CD4-positive, alpha-beta T cell (primary cell): ENCODE measurements around the gene CDC5L. TPM values are rescaled to one million over a fixed set of nuclear protein-coding genes. Genes with fewer than 3 reads are reported as not detected.

Source experiments
- ATAC-seq: fragments of 200-7000 bp; cut with Tn5 transposase; one replicate; pipeline ENCODE4 v1.10.0; 2022; ENCODE audit warnings: mild to moderate bottlenecking; ENCODE audit not compliant: poor library complexity
- CTCF ChIA-PET: fragments of 350-600 bp; sonication (Branson Sonifier 250); formaldehyde crosslinking; loops from one replicate; lab custom pipeline; 2021; ENCODE audit warnings: antibody characterized with exemption, inconsistent platforms; lab: Charles Lee
- POLR2A ChIA-PET: fragments of 350-600 bp; sonication (Branson Sonifier 250); formaldehyde crosslinking; loops from one replicate; lab custom pipeline; 2021; ENCODE audit warnings: antibody characterized with exemption, inconsistent platforms; lab: Charles Lee
- DNase-seq, 14 experiments: peaks; one replicate each; pipeline ENCODE4 v3.0.0-alpha.2; 2013 to 2020; ENCODE audit warnings: mixed read lengths in 2 of 14
- H3K27ac ChIP-seq, 2 donors: one replicate each; pipeline versions ENCODE4 v1.5.1 to v1.7.0; 2013; ENCODE audit warnings: low read length in 2 of 2, low read depth in 1 of 2, mild to moderate bottlenecking in 1 of 2
- H3K27me3 ChIP-seq, 2 experiments: 1 replicate in 1 of 2; 2 replicates in 1 of 2; pipeline versions ENCODE4 v1.6.1 to v1.7.0; 2013; ENCODE audit warnings: low read length in 2 of 2, control low read depth in 1 of 2, mild to moderate bottlenecking in 1 of 2, moderate library complexity in 1 of 2; ENCODE audit not compliant: insufficient read depth in 2 of 2, control insufficient read depth in 1 of 2
- H3K36me3 ChIP-seq: one replicate; pipeline ENCODE4 v1.6.1; 2013; ENCODE audit warnings: low read length, control low read depth; ENCODE audit not compliant: insufficient read depth
- H3K4me1 ChIP-seq: one replicate; pipeline ENCODE4 v1.6.1; 2013; ENCODE audit warnings: low read length, control low read depth; ENCODE audit not compliant: insufficient read depth
- H3K4me3 ChIP-seq: one replicate; pipeline ENCODE4 v1.5.1; 2013; ENCODE audit warnings: mild to moderate bottlenecking, low read length, moderate library complexity
- H3K9me3 ChIP-seq, 2 experiments: 1 replicate in 1 of 2; 2 replicates in 1 of 2; pipeline versions ENCODE4 v1.6.1 to v1.7.0; 2013; ENCODE audit warnings: low read length in 2 of 2, mild to moderate bottlenecking in 2 of 2, control low read depth in 1 of 2, moderate library complexity in 1 of 2; ENCODE audit not compliant: control insufficient read depth in 1 of 2, insufficient read depth in 1 of 2
- H3K27ac Mint-ChIP-seq: one replicate; pipeline ENCODE4 v1.8.0; 2020; ENCODE audit warnings: mixed read lengths
- H3K27me3 Mint-ChIP-seq: one replicate; pipeline ENCODE4 v1.8.0; 2021; ENCODE audit warnings: mixed read lengths
- H3K36me3 Mint-ChIP-seq: one replicate; pipeline ENCODE4 v1.8.0; 2021; ENCODE audit warnings: low read depth, mixed read lengths
- H3K4me1 Mint-ChIP-seq: one replicate; pipeline ENCODE4 v1.8.0; 2021; ENCODE audit warnings: low read depth, mixed read lengths
- H3K4me3 Mint-ChIP-seq: one replicate; pipeline ENCODE4 v1.8.0; 2020; ENCODE audit warnings: mild to moderate bottlenecking, mixed read lengths
- H3K9me3 Mint-ChIP-seq: one replicate; pipeline ENCODE4 v1.8.0; 2020; ENCODE audit warnings: mixed read lengths
- CTCF ChIP-seq: fragments of 200-600 bp; IDR thresholded peaks from one replicate; pipeline ENCODE4 v1.8.0; 2022; ENCODE audit warnings: antibody characterized with exemption, mild to moderate bottlenecking
- intact Hi-C, 2 experiments: fragments of 100-400 bp; cut with DNase I in 1 of 2; cut with micrococcal nuclease in 1 of 2; formaldehyde crosslinking; loops; one replicate each; pipeline versions ENCODE4 v1.15.1 to v1.9.0; 2023 to 2025; cut with DNase I, micrococcal nuclease
- total RNA-seq, 174 experiments: library from RNA in 2 of 174; stranded (reverse) in 2 of 174; gene quantifications; one replicate each; pipeline ENCODE4 v1.2.3 and lab custom pipeline; 2021 to 2026

CDC5L gene
- total RNA-seq, 2 experiments from 2014 or later, result 18.9 to 19.9 TPM

- no peaks in the 10 kb centered on the region for H3K27me3 Mint-ChIP-seq
- peaks cover 11 to 12% of the 10 kb centered on the region in 2 experiments for H3K9me3 ChIP-seq
- H3K27ac Mint-ChIP-seq, result no peak overlapping the region
- H3K27ac ChIP-seq, result no peak overlapping the region
- CTCF ChIA-PET, result interaction anchor here (1.3 kb wide), 1 partner anchor 10 kb away, joined by 3 read pairs; no protein-coding TSS in a partner anchor
- peaks cover 10% of the 10 kb centered on the region for H3K4me1 Mint-ChIP-seq
- intact Hi-C loops, result no loop called here
- no peak for ATAC-seq
- peaks cover 89% of the 10 kb centered on the region for H3K36me3 Mint-ChIP-seq
- H3K4me3 ChIP-seq, result no peak overlapping the region
- DNase-seq, result no peak
- H3K36me3 ChIP-seq, result peaks cover 43% of the 10 kb centered on the region
- POLR2A ChIA-PET, result no interaction called here
- no peaks in the 10 kb centered on the region for H3K4me1 ChIP-seq
- no peak for TF ChIP-seq CTCF
- H3K4me3 Mint-ChIP-seq, result no peak overlapping the region
- no peaks in the 10 kb centered on the region for H3K27me3 ChIP-seq
- peaks cover 12% of the 10 kb centered on the region for H3K9me3 Mint-ChIP-seq
These were observed 52.0 kb downstream of the CDC5L start for GRCh38 chr6:44439270-44440045.

- Mint-ChIP-seq H3K27me3 (no peaks in the 10 kb centered on the region), H3K36me3 (peaks cover 96% of the 10 kb centered on the region), H3K4me3 (no peak overlapping the region), H3K9me3 (peaks cover 12% of the 10 kb centered on the region), H3K4me1 (peaks cover 10% of the 10 kb centered on the region), H3K27ac (no peak overlapping the region)
- H3K4me1 ChIP-seq, result no peaks in the 10 kb centered on the region
- no peaks in the 10 kb centered on the region for H3K27me3 ChIP-seq
- intact Hi-C loops, result no loop called here
- DNase-seq (no peak), ATAC-seq (no peak)
- H3K4me3 ChIP-seq, result no peak overlapping the region
- ChIA-PET POLR2A (no interaction called here), CTCF (no interaction called here)
- peaks cover 55% of the 10 kb centered on the region for H3K36me3 ChIP-seq
- H3K9me3 ChIP-seq, result peaks cover 11 to 12% of the 10 kb centered on the region in 2 experiments
- TF ChIP-seq CTCF, result no peak
- no peak overlapping the region for H3K27ac ChIP-seq
These were observed 53.8 kb downstream of the CDC5L start for GRCh38 chr6:44441091-44441855.

GRCh38 chr6:44442236-44442635 lies 54.7 kb downstream of the CDC5L start:
- ATAC-seq (no peak), DNase-seq (no peak)
- CTCF ChIA-PET, result interaction anchor here (0.6 kb wide), 1 partner anchor 75 kb away, joined by 4 read pairs; no protein-coding TSS in a partner anchor
- intact Hi-C loops, result no loop called here
- H3K9me3 ChIP-seq, result peaks cover 11 to 12% of the 10 kb centered on the region in 2 experiments
- no peak overlapping the region for H3K4me3 Mint-ChIP-seq
- no peak overlapping the region for H3K4me3 ChIP-seq
- peaks cover 12% of the 10 kb centered on the region for H3K9me3 Mint-ChIP-seq
- TF ChIP-seq CTCF, result no peak
- POLR2A ChIA-PET, result no interaction called here
- H3K4me1 ChIP-seq, result no peaks in the 10 kb centered on the region
- no peak overlapping the region for H3K27ac Mint-ChIP-seq
- H3K4me1 Mint-ChIP-seq, result peaks cover 7% of the 10 kb centered on the region
- no peaks in the 10 kb centered on the region for H3K27me3 ChIP-seq
- H3K27ac ChIP-seq, result no peak overlapping the region
- H3K27me3 Mint-ChIP-seq, result no peaks in the 10 kb centered on the region
- peaks cover 94% of the 10 kb centered on the region for H3K36me3 Mint-ChIP-seq
- peaks cover 60% of the 10 kb centered on the region for H3K36me3 ChIP-seq
